Testis (tissue), 3 donors: Measurements from ENCODE around the gene BTNL8. TPM values are rescaled to one million over a fixed set of nuclear protein-coding genes. Genes with fewer than 3 reads are reported as not detected.

ENCODE experiments used
- DNase-seq: peaks from one replicate; pipeline ENCODE4 v3.0.0-alpha.2; 2019
- H3K27ac ChIP-seq, 2 donors: fragments of 200-600 bp; sonication (generic); one replicate each; pipeline ENCODE4 v1.5.1; 2019
- H3K27me3 ChIP-seq: fragments of 200-600 bp; sonication (generic); one replicate; pipeline ENCODE4 v1.5.1; 2019
- H3K36me3 ChIP-seq: fragments of 200-600 bp; sonication (generic); one replicate; pipeline ENCODE4 v1.5.1; 2017; ENCODE audit warnings: low read depth; ENCODE audit errors: missing control alignments
- H3K4me1 ChIP-seq: fragments of 200-600 bp; sonication (generic); one replicate; pipeline ENCODE4 v1.5.1; 2019
- H3K4me3 ChIP-seq, 2 donors: fragments of 200-600 bp; sonication (generic); one replicate each; pipeline ENCODE4 v1.5.1; 2017 to 2019
- H3K9me3 ChIP-seq: fragments of 200-600 bp; sonication (generic); one replicate; pipeline ENCODE4 v1.5.1; 2017
- CTCF ChIP-seq, 3 experiments: fragments of 450-650 bp in 2 of 3; fragments of 200-600 bp in 1 of 3; sonication (generic) in 1 of 3; IDR thresholded peaks; one replicate each; pipeline ENCODE4 v1.5.1; 2016 to 2019; ENCODE audit warnings: antibody characterized with exemption in 3 of 3, mild to moderate bottlenecking in 2 of 3, moderate library complexity in 1 of 3
- POLR2A ChIP-seq: fragments of 450-650 bp; IDR thresholded peaks from one replicate; pipeline ENCODE4 v1.6.1; 2017; ENCODE audit warnings: antibody characterized with exemption, mild to moderate bottlenecking, moderate library complexity
- WGBS, 2 donors: methylation state at CpG; one replicate each; pipeline ENCODE4 v1.1.5; 2018; 5-methylcytosine and 5-hydroxymethylcytosine counted together
- intact Hi-C: fragments of 100-400 bp; cut with DNase I; formaldehyde crosslinking; loops from one replicate; pipeline ENCODE4 v1.15.1; 2023; ENCODE audit warnings: low total_unique reads
- polyA plus RNA-seq: library from polyadenylated mRNA; stranded (reverse); fragments of 350-450 nt; fragmentation: Illumina TruSeq; extraction: RNeasy Lipid Tissue Mini Kit (QIAGEN cat#74804); gene quantifications from one replicate; pipeline ENCODE4 v1.2.3, GENCODE V29; 2014; ENCODE audit warnings: low read depth, low replicate concordance; ENCODE audit not compliant: insufficient read depth
- total RNA-seq, 2 donors: library from RNA; depleted of rRNA; stranded (reverse); fragments of >200 nt; gene quantifications; one replicate each; pipeline ENCODE4 v1.2.3, GENCODE V29; 2016

BTNL8 gene
- total and polyA plus RNA-seq, 3 donors from 2014 or later: 10.3 to 14.7 (median 13.1) TPM

DNA sequence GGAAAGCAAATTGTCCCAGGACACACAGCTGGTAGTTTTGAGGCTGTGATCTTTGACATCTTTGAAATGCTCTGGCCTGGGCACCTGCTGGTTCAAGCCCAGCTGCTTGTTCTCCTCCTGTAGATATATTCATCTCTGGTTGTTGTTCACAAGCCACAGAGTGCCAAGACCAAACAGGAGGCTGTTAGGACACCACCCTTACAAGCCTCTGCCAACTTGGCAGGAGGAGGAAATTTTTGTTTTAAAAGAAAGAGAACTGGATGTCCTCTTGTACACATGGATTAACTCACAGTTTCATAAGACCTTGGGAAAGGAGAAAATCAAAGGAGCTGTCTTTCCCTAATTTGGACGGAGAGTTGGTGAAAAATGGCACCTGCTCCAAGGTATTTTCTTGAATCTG lies 29.4 kb upstream of the BTNL8 start:
- 26 to 33% methylated on average over 1 of the region's 1 CpG for WGBS, 2 donors
- intact Hi-C loops: no loop called here
- no peaks in the 10 kb centered on the region for H3K27me3 ChIP-seq
- peak overlapping the region in 1 of 2 donors; percentile 42 for H3K27ac ChIP-seq
- TF ChIP-seq POLR2A (no peak), CTCF (IDR thresholded peaks at IDR 0.05) (no peak)
- H3K9me3 ChIP-seq: no peaks in the 10 kb centered on the region
- peak; percentile 58 for DNase-seq
- H3K4me3 ChIP-seq: no peak overlapping the region
- H3K36me3 ChIP-seq: no peaks in the 10 kb centered on the region
- H3K4me1 ChIP-seq: no peaks in the 10 kb centered on the region

GRCh38 chr5:180870276-180871068 lies 28.5 kb upstream of the BTNL8 start:
- no peak for TF ChIP-seq POLR2A
- peak overlapping the region in 1 of 2 donors; percentile 42 for H3K27ac ChIP-seq

DNA sequence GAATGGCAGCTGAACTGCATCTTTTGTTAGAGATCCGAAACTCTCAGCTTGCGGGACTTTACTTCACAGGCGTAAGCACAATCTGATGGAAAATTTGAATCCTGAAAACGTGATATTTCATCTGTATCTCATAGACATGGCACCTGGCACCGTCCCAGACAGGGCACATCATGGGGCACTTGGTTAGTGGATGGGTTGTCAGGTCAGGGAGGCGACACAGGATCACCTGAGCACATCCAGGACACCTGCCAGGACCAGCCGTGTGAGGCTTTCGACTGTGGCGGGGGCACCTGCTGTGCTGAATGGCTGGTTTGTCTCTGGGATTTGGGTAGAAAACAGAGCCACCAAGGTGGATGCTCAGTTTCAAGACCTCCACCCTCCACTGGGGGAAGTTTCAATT lies 26.5 kb upstream of the BTNL8 start:
- no peak for DNase-seq
- TF ChIP-seq POLR2A: no peak
- TF ChIP-seq CTCF (IDR thresholded peaks at IDR 0.05): no peak
- 80 to 94% methylated on average over 6 to 9 of the region's 9 CpGs for WGBS, 2 donors
- Histone ChIP-seq H3K27ac (no peak overlapping the region), H3K27me3 (no peaks in the 10 kb centered on the region), H3K9me3 (no peaks in the 10 kb centered on the region), H3K4me1 (no peaks in the 10 kb centered on the region), H3K4me3 (no peak overlapping the region), H3K36me3 (no peaks in the 10 kb centered on the region)
- intact Hi-C loops: no loop called here

More at GRCh38 chr5:180870276-180871068, 28.5 kb upstream of the BTNL8 start:
- no peak for DNase-seq
- Histone ChIP-seq H3K36me3 (no peaks in the 10 kb centered on the region), H3K9me3 (no peaks in the 10 kb centered on the region), H3K4me3 (no peak overlapping the region), H3K4me1 (no peaks in the 10 kb centered on the region), H3K27me3 (no peaks in the 10 kb centered on the region)
- WGBS, 2 donors: 70 to 74% methylated on average over 16 of the region's 16 CpGs
- intact Hi-C loops: no loop called here

DNA sequence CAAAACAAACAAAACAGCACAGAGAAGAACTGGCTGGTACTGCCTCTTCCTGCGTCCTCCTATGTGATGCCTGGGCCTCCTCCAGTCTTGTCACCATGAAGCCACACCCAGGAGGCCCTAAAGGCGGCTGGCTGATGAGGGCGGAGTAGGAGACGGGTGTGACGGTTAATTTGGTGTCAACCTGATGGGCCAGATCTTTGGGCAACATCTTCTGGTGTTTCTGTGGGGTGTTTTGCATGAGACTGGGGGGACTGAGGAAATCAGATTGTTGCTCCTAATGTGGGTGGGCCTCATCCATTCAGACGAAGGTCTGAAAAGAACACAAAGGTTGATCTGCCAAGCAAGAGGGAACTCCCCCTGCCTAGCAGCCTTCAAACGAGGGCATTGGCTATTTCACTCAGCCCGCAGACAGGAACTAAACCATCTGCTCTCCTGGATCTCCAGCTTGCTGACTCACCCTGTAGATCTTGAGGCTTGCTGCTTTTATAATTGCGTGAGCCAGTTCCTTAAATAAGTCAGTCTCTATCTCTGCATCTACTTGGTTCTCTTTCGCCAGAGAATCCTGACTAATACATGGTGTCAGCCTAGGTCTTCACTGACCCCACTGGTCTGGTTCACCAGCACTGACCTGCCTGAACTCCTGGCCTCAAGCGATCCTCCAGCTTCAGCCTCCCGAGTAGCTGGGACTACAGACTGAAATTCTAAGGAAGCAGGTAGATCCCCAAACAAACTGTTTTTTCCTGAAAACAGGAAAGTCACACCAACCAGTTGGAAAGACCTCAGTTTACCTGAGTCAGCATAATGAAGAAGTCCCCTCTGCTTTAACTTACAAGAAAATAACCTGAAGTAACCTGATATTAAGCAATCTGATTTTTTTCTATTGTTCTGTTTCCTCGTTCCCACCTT lies 25.1 kb upstream of the BTNL8 start:
- TF ChIP-seq CTCF (IDR thresholded peaks at IDR 0.05): no peak
- no peak for TF ChIP-seq POLR2A
- Histone ChIP-seq H3K36me3 (no peaks in the 10 kb centered on the region), H3K9me3 (no peaks in the 10 kb centered on the region), H3K27me3 (no peaks in the 10 kb centered on the region), H3K4me1 (no peaks in the 10 kb centered on the region), H3K4me3 (no peak overlapping the region), H3K27ac (no peak overlapping the region)
- intact Hi-C loops: no loop called here
- WGBS, 2 donors: 85 to 87% methylated on average over 13 of the region's 13 CpGs
- no peak for DNase-seq
